HepG2 (cell line): ENCODE data around the gene RGS14. TPM values are rescaled to one million over a fixed set of nuclear protein-coding genes. Genes with fewer than 3 reads are reported as not detected.

Experiments used
- AHR ChIP-seq: IDR thresholded peaks from 2 replicates; pipeline ENCODE4 v1.6.1; 2018; ENCODE audit warnings: missing genetic modification reagents, missing compliant biosample characterization
- BCLAF1 ChIP-seq: fragments of 450-650 bp; IDR thresholded peaks from 2 replicates; pipeline ENCODE4 v1.6.1; 2017; ENCODE audit warnings: mild to moderate bottlenecking
- CBX5 ChIP-seq: sonication (generic); formaldehyde crosslinking; IDR thresholded peaks from 2 replicates; pipeline ENCODE4 v1.4.0; 2020; ENCODE audit warnings: missing genetic modification reagents, borderline replicate concordance
- CC2D1A ChIP-seq: sonication (generic); formaldehyde crosslinking; IDR thresholded peaks from 2 replicates; pipeline ENCODE4 v1.8.1; 2023; ENCODE audit warnings: mild to moderate bottlenecking, missing genetic modification reagents
- ETS1 ChIP-seq: sonication (generic); formaldehyde crosslinking; IDR thresholded peaks from 2 replicates; pipeline ENCODE4 v1.4.0; 2020; ENCODE audit warnings: missing genetic modification reagents
- HCFC1 ChIP-seq: fragments of 150-350 bp; IDR thresholded peaks from 2 replicates; pipeline ENCODE4 v1.6.1; 2014; ENCODE audit warnings: low read depth, low read length
- KLF15 ChIP-seq: sonication (generic); formaldehyde crosslinking; IDR thresholded peaks from 2 replicates; pipeline ENCODE4 v1.8.1; 2023; ENCODE audit warnings: borderline replicate concordance, mild to moderate bottlenecking, inconsistent platforms, missing genetic modification reagents, mixed read lengths
- NAIF1 ChIP-seq: sonication (generic); formaldehyde crosslinking; IDR thresholded peaks from 2 replicates; pipeline ENCODE4 v1.5.0; 2020; ENCODE audit warnings: mild to moderate bottlenecking, missing genetic modification reagents, borderline replicate concordance
- RBAK ChIP-seq: sonication (generic); formaldehyde crosslinking; IDR thresholded peaks from 2 replicates; pipeline ENCODE4 v1.5.1; 2020; ENCODE audit warnings: mild to moderate bottlenecking, missing genetic modification reagents
- SIN3B ChIP-seq: fragments of 150-350 bp; IDR thresholded peaks from 2 replicates; pipeline ENCODE4 v1.6.1; 2014; ENCODE audit warnings: low read length
- TRAFD1 ChIP-seq: sonication (generic); formaldehyde crosslinking; IDR thresholded peaks from 2 replicates; pipeline ENCODE4 v1.5.1; 2020; ENCODE audit warnings: missing genetic modification reagents, mild to moderate bottlenecking, borderline replicate concordance
- ZNF138 ChIP-seq: sonication (generic); formaldehyde crosslinking; IDR thresholded peaks from 2 replicates; pipeline ENCODE4 v1.5.0; 2020; ENCODE audit warnings: mild to moderate bottlenecking, low read depth, missing genetic modification reagents
- ZNF280D ChIP-seq: sonication (generic); formaldehyde crosslinking; IDR thresholded peaks from 2 replicates; pipeline ENCODE4 v1.5.1; 2020; ENCODE audit warnings: mild to moderate bottlenecking, missing genetic modification reagents
- ZNF3 ChIP-seq: IDR thresholded peaks from 2 replicates; pipeline ENCODE4 v1.7.0; 2017; ENCODE audit warnings: inconsistent platforms
- polyA plus RNA-seq, 8 experiments: library from polyadenylated mRNA; depleted of rRNA in 3 of 8; stranded (reverse) in 7 of 8; unstranded in 1 of 8; fragments of >200 nt; fragmentation: Illumina TruSeq in 4 of 8; extraction: Trizol in 4 of 8; gene quantifications; 2 replicates each; pipeline versions ENCODE4 v1.2.1 to v1.2.3, GENCODE V29; 2011 to 2016; ENCODE audit warnings: low read depth in 4 of 8, missing spikeins in 1 of 8, mixed read lengths in 1 of 8; ENCODE audit not compliant: insufficient read depth in 1 of 8
- total RNA-seq, 5 experiments: library from RNA; depleted of rRNA; stranded (reverse); fragments of >200 nt; fragmentation: Illumina TruSeq; extraction: Trizol; gene quantifications; 2 replicates each; pipeline ENCODE4 v1.2.3, GENCODE V29; 2016; ENCODE audit warnings: low read depth in 1 of 5
- TF ChIP-seq, protein P1 (sequence below), 2 experiments: sonication (generic) in 1 of 2; formaldehyde crosslinking in 1 of 2; IDR thresholded peaks; 2 replicates each; pipeline versions ENCODE4 v1.4.0 to v1.6.1; 2016 to 2020; ENCODE audit warnings: borderline replicate concordance in 1 of 2, low read depth in 1 of 2, mild to moderate bottlenecking in 1 of 2, missing genetic modification reagents in 1 of 2

The RGS14 gene
- total and polyA plus RNA-seq, 2 of the 13 experiments (the other 11 are each of a cell fraction or from before 2014, with no cell fraction given), result 11.1 to 17.2 TPM

- TF ChIP-seq KLF15 (CRISPR knock-in tag), result no peak
- no peak for TF ChIP-seq SIN3B
- peak; percentile 66; the same call in 1 of the 2 replicates for TF ChIP-seq CBX5 (CRISPR knock-in tag)
- TF ChIP-seq HCFC1, result no peak
- no peak for TF ChIP-seq NAIF1 (CRISPR knock-in tag)
- 0 out of 2 replicates have a peak, but pooled peaks have one; percentile 24 for TF ChIP-seq ETS1 (CRISPR knock-in tag)
- no peak for TF ChIP-seq RBAK
- TF ChIP-seq AHR, result no peak
- no peak for TF ChIP-seq TRAFD1
- TF ChIP-seq, protein P1, sequence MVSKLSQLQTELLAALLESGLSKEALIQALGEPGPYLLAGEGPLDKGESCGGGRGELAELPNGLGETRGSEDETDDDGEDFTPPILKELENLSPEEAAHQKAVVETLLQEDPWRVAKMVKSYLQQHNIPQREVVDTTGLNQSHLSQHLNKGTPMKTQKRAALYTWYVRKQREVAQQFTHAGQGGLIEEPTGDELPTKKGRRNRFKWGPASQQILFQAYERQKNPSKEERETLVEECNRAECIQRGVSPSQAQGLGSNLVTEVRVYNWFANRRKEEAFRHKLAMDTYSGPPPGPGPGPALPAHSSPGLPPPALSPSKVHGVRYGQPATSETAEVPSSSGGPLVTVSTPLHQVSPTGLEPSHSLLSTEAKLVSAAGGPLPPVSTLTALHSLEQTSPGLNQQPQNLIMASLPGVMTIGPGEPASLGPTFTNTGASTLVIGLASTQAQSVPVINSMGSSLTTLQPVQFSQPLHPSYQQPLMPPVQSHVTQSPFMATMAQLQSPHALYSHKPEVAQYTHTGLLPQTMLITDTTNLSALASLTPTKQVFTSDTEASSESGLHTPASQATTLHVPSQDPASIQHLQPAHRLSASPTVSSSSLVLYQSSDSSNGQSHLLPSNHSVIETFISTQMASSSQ (IDR thresholded peaks at IDR 0.05; ENCODE audit: low read depth), result no peak
- TF ChIP-seq, protein P1 (CRISPR knock-in tag; IDR thresholded peaks at IDR 0.05; ENCODE audit: borderline replicate concordance), result 0 out of 2 replicates have a peak, but pooled peaks have one; percentile 58
- TF ChIP-seq CC2D1A (CRISPR knock-in tag), result no peak
- TF ChIP-seq BCLAF1, result no peak
- TF ChIP-seq ZNF138 (CRISPR knock-in tag), result no peak
- TF ChIP-seq ZNF280D, result no peak
- TF ChIP-seq ZNF3 (CRISPR knock-in tag), result no peak
These were observed 12.9 kb downstream of the RGS14 start (continued) for GRCh38 chr5:177370488-177371119.
